ENCODE measurements around the gene KRTAP5-1. TPM values are rescaled to one million over a fixed set of nuclear protein-coding genes. Genes with fewer than 3 reads are reported as not detected.

The KRTAP5-1 gene
- total RNA-seq, 1 experiment from 2014 or later, result not detected

- BruUV-seq (replicated peaks), result no TSS peak
- DNase-seq, result peak; percentile 28
- H3K4me1 Mint-ChIP-seq (ENCODE audit: low read depth, unreplicated experiment), result peaks cover 7% of the 10 kb centered on the region
- no peak for TF ChIP-seq CTCF (IDR thresholded peaks at IDR 0.05; ENCODE audit: unreplicated experiment)
- H3K4me3 Mint-ChIP-seq (ENCODE audit: low read depth, unreplicated experiment), result peak overlapping the region; percentile 43
- CTCF ChIA-PET, result interaction anchor here (0.7 kb wide), 1 partner anchor 20 kb away, joined by 3 read pairs; no protein-coding TSS in a partner anchor
- no peaks in the 10 kb centered on the region for H3K27me3 Mint-ChIP-seq (ENCODE audit: unreplicated experiment)
- intact Hi-C loops (cut with micrococcal nuclease; ENCODE audit: unreplicated experiment), result no loop called here
- H3K9me3 Mint-ChIP-seq (ENCODE audit: low read depth, unreplicated experiment), result no peaks in the 10 kb centered on the region
- H3K36me3 Mint-ChIP-seq (ENCODE audit: insufficient read depth, unreplicated experiment), result peaks cover 46% of the 10 kb centered on the region
- H3K27ac Mint-ChIP-seq (ENCODE audit: unreplicated experiment), result no peak overlapping the region
Measured at GRCh38 chr11:1570896-1571759, 14.0 kb downstream of the KRTAP5-1 start.

GRCh38 chr11:1570531-1570895 is 14.6 kb downstream of the KRTAP5-1 start:
- TSS peak; percentile 36 for BruUV-seq (replicated peaks)
- Mint-ChIP-seq H3K4me1 (ENCODE audit: low read depth, unreplicated experiment) (peaks cover 7% of the 10 kb centered on the region), H3K27me3 (ENCODE audit: unreplicated experiment) (no peaks in the 10 kb centered on the region), H3K36me3 (ENCODE audit: insufficient read depth, unreplicated experiment) (peaks cover 46% of the 10 kb centered on the region), H3K4me3 (ENCODE audit: low read depth, unreplicated experiment) (peak overlapping the region; percentile 43), H3K9me3 (ENCODE audit: low read depth, unreplicated experiment) (no peaks in the 10 kb centered on the region), H3K27ac (ENCODE audit: unreplicated experiment) (no peak overlapping the region)
- DNase-seq, result no peak
- no peak for TF ChIP-seq CTCF (IDR thresholded peaks at IDR 0.05; ENCODE audit: unreplicated experiment)
- CTCF ChIA-PET, result interaction anchor here (0.7 kb wide), 1 partner anchor 21 kb away, joined by 3 read pairs; no protein-coding TSS in a partner anchor
- intact Hi-C loops (cut with micrococcal nuclease; ENCODE audit: unreplicated experiment), result no loop called here

GRCh38 chr11:1570001-1570453 is 15.1 kb downstream of the KRTAP5-1 start:
- Mint-ChIP-seq H3K4me3 (ENCODE audit: low read depth, unreplicated experiment) (no peak overlapping the region), H3K9me3 (ENCODE audit: low read depth, unreplicated experiment) (no peaks in the 10 kb centered on the region), H3K36me3 (ENCODE audit: insufficient read depth, unreplicated experiment) (peaks cover 46% of the 10 kb centered on the region), H3K27me3 (ENCODE audit: unreplicated experiment) (no peaks in the 10 kb centered on the region), H3K4me1 (ENCODE audit: low read depth, unreplicated experiment) (peaks cover 7% of the 10 kb centered on the region), H3K27ac (ENCODE audit: unreplicated experiment) (no peak overlapping the region)
- BruUV-seq (replicated peaks), result no TSS peak
- DNase-seq, result no peak
- CTCF ChIA-PET, result interaction anchor here (0.7 kb wide), 1 partner anchor 21 kb away, joined by 3 read pairs; no protein-coding TSS in a partner anchor
- intact Hi-C loops (cut with micrococcal nuclease; ENCODE audit: unreplicated experiment), result no loop called here
- no peak for TF ChIP-seq CTCF (IDR thresholded peaks at IDR 0.05; ENCODE audit: unreplicated experiment)

- Mint-ChIP-seq H3K4me3 (ENCODE audit: low read depth, unreplicated experiment) (no peak overlapping the region), H3K9me3 (ENCODE audit: low read depth, unreplicated experiment) (no peaks in the 10 kb centered on the region), H3K4me1 (ENCODE audit: low read depth, unreplicated experiment) (peaks cover 7% of the 10 kb centered on the region), H3K36me3 (ENCODE audit: insufficient read depth, unreplicated experiment) (peaks cover 46% of the 10 kb centered on the region), H3K27me3 (ENCODE audit: unreplicated experiment) (no peaks in the 10 kb centered on the region), H3K27ac (ENCODE audit: unreplicated experiment) (no peak overlapping the region)
- intact Hi-C loops (cut with micrococcal nuclease; ENCODE audit: unreplicated experiment), result no loop called here
- no TSS peak for BruUV-seq (replicated peaks)
- no peak for TF ChIP-seq CTCF (IDR thresholded peaks at IDR 0.05; ENCODE audit: unreplicated experiment)
- CTCF ChIA-PET, result no interaction called here
- DNase-seq, result no peak
Measured at GRCh38 chr11:1569251-1569780, 15.8 kb downstream of the KRTAP5-1 start.
